SKM-1 treated with dmso at 0.1 percent for 144 hours (cell line): ENCODE data around the gene HDHD5.

Experiments
- DNase-seq: peaks from one replicate; lab custom pipeline; 2025; ENCODE audit not compliant: unreplicated experiment; lab: John Stamatoyannopoulos, UW

HDHD5 gene

GRCh38 chr22:17158568-17159503 is at the start of gene HDHD5:
HDHD5 (minus strand) TSS chr22:17159277; CDS start chr22:17159251, 26 bp downstream.
- DNase-seq, result peak; percentile 70

GRCh38 chr22:17205432-17205831 is 46.4 kb upstream of the HDHD5 start:
- no peak for DNase-seq

GRCh38 chr22:17201285-17201945 is 42.3 kb upstream of the HDHD5 start:
- no peak for DNase-seq

DNA sequence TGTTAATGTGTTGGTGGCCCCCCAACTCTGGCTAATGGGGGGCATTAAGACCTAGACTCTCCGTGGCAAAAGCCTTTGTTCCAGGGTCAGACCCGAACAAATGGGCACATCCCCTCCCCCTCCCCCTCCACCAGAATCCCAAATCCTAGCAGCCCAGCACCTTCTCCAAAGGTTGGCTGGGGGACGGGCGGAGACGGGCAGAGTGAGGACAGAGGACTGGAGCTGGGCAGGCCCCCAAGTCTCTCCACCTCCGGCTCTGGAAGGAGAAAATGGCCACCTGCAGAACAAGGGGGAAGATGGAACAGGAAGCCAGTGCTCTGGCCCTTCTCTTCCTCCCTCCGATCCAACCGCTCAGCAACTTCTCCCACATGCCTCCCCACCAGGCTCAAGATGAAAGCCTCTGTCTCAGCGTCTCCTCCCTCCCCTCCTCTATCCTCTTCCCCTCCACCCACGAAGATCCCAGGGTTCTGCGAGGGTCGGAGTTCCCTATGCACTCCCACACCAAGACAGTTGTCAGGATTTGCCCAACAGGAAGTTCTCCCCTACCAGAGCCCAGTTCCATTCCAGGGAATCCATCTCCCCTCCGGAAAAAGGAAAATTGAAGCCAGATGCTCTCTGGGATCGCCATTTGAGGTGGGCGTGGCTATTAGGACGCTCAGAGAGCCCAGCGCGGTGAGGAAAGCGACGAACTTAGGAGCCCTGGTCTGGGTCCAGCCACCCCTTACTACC is 40.1 kb upstream of the HDHD5 start:
- no peak for DNase-seq

- no peak for DNase-seq
These were observed 39.3 kb upstream of the HDHD5 start for GRCh38 chr22:17198170-17199002.

DNA sequence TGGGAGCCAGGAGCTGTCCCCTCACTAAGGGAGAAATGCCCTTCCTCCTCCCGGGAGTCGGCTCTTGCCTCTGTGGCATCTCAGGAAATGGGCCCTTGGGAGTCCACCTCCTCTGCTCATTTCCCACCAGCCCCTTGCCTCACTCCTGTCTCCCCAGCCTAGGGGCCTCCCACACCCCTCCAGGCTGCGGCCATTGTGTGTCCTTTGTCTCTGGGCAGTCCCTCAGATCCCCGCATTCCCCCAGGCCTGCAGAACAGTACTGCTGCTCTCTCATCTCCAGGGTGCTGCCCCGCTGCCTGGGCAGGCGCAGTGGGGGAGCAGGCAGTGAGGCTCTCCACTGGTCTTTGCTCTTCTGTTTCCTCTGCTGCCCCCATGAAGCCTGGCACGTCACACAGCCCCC is 35.1 kb upstream of the HDHD5 start:
- DNase-seq, result no peak

- no peak for DNase-seq
These were observed 33.1 kb upstream of the HDHD5 start for GRCh38 chr22:17192186-17192585.

- no peak for DNase-seq
These were observed 32.2 kb upstream of the HDHD5 start for GRCh38 chr22:17191163-17191784.

DNA sequence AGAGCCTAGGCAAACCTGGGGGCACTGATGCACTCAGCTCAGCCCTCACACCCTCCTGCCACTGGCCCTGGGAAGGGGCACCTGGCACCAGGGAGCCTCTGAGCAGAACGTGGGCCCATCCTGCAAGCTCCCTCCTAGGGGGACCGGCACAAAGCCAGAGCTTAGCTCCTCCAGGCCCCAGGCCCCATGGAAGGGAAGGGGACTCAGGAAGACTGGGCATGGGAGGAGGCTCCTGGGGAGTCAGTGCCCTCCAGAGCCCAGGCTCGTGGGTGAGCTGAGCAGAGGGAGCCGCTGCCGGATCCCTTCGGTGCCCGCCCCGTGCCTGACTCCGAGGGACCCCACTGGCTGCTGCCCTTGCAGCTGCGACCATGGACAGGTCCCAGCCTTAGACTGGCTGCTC is 31.6 kb upstream of the HDHD5 start:
- no peak for DNase-seq

- no peak for DNase-seq
These were observed 17.6 kb upstream of the HDHD5 start for GRCh38 chr22:17176715-17177114.

DNA sequence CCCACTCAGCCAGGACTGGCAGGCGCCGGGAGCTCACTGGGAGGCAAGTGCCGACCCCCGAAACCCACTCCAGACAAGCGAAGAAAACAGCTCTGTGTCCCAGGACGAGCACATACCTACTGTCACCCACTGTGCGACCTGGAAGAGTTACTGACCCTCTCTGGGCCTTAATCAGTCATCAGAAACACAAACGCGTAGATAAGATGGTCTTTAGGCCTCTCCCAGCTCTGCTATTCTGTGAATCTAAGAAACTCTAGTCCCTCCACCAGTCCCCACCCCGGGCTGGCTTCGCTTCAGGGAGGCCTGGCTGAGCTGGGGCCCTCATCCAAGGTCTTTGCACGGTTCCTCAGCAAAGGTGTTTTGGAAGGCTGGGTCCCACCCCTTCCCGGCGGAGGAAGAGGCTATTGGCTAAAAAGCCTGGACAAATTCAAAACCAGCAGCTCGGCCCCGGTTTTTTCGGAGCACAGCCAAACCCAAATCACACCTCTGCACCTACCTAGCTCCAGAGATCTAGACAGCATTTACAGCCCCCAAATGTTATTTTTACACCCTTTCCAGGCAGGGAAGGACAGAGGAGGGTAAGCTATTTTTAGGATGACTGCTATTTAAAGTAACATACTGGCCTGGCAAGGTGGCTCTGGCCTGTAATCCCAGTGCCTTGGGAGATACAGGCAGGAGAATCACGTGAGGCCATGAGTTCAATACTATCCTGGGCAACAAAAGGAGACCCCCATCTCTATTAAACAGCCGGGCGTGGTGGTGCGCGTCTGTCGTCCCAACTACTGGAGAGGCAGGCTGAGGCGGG is 13.2 kb upstream of the HDHD5 start:
- no peak for DNase-seq

DNA sequence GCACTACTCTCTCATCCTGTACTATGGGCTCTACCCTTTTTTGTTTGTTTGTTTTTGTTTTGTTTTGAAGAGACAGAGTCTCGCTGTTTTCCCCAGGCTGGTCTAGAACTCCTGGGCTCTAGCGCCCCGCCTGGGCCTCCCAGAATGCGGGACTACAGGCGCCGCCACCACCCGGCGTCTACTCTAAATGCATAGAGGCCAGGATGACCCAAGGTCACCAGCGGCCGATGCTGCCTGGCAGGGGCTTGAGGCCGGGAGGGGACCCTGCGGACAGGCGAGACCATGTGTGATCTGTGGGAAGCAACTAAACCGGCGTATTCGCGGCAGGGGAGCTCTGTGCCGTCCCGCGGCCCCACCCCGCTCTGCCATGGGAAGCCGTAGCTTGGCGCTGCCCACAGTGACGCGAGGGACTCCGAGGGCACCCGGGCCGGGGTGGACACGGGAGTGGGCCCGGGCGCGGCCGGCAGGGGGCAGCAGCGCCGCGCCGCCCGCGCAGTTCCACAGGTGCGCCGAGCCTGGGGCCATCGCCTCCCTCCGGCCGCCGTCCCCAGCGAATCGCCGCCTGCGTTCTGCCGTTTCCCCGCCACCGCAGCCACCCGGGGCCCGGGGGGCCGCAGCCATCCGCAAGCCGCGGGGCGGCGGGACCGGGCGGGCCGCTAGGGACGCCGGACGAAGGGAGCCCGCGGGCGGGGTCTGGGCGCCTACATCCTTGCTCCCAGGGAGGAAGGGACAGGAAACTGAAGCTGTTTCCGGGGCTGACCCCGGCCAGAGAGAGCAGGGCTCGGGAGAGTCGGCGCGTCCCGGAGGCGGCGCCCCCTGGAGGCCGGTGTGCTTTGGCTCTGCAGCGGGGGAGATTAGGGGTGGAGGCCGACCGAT is 12.3 kb upstream of the HDHD5 start:
- DNase-seq, result peak; percentile 94

DNA sequence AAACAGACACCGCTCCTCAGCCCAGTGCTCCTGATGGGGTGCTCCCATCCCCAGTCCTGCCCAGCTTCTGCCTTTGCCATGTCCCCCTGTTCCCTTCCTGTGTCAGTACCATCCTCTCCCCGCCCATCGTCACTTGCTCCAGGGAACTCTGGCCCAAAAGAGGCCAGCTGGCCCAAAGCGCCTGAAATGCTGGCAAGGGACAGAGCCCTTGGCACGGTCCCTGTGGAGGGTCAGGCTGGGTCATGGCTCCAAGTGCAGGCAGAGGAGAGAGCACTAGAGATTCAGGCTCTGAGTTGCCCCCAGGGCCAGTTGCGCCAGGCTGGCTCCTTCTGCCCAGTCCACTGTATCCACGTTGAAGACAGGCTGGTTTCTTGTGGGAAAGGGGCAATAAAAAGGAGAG is 8.4 kb upstream of the HDHD5 start:
- no peak for DNase-seq

GRCh38 chr22:17164392-17165024 is 5.4 kb upstream of the HDHD5 start:
- DNase-seq, result peak; percentile 9

DNA sequence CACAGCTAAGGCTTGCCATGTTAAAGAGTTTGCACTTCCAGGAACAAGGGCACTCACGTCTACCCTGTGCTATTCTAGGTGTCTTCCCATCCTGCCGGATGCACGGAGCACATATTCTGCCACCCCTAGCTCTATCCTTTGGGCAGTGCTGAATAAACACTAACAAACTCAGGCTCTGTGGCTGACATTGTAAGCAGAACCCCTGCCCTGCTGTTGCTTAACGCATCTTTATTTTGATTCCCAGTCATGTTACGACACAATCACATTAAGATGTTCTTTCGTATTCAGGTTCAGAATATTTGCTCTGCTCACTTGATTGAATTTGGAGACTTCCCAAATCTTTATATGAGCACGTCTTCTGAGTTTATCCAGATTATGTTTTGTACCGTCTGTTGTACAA is 3.7 kb upstream of the HDHD5 start:
- no peak for DNase-seq

DNA sequence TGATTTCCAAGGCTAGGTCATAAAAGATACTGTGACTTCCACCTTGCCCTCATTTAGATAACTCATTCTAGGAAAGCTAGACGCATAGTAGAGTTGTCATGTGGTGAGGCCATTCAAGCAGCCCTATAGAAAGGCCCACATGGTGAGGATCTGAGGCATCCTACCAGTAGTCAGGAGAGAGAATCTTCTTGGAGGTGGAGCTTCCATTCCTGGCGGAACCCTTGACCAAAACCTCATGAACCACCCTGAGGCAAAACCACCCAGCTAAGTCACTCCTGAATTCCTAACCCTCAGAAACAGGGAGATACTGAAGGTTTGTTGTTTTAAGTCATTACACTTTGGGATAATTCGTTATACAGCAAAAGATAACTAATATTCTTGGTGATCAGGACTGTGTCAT is 2.9 kb upstream of the HDHD5 start:
- DNase-seq, result no peak

DNA sequence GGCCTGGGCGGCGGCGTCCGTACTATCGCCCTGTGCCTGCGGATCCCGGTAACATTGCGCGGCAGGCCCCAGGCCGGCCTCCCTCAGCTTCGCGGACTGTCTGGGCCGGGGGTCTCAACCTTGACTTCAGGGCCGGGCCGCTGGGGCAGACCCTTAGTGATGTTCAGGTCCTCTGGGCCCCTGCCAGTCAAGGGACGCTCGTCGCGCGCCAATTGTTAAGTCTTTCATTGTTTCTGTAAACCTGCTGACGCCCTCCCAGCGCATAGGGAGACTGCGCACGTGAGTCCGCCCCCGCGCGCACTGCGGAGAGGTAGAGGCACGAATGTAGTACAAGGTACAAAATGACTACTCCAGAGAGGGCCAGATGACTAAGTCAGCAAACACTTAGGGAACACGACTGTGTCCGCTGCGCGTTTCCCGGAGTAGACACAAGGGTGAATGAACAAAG is 451 bp upstream of the HDHD5 start:
- DNase-seq, result no peak

- no peak for DNase-seq
These were observed 905 bp downstream of the HDHD5 start for GRCh38 chr22:17158176-17158567.
